OCI-LY7 (cell line): ENCODE measurements around the gene TRAPPC3L.

ENCODE experiments used
- EZH2phosphoT487 ChIP-seq: fragments of 200-600 bp; sonication (generic); IDR thresholded peaks from 2 replicates; pipeline ENCODE4 v1.6.1; 2018; ENCODE audit warnings: low read depth, borderline replicate concordance, mild to moderate bottlenecking, mixed run types, antibody characterized with exemption, low read length, moderate library complexity, mixed read lengths
- TF ChIP-seq, protein P1 (sequence below): fragments of 200-600 bp; sonication (generic); conservative IDR thresholded peaks from 2 replicates; pipeline ENCODE4 v1.5.1; 2014; ENCODE audit warnings: mild to moderate bottlenecking, antibody characterized with exemption, low read length, moderate library complexity, mixed read lengths

DNA sequence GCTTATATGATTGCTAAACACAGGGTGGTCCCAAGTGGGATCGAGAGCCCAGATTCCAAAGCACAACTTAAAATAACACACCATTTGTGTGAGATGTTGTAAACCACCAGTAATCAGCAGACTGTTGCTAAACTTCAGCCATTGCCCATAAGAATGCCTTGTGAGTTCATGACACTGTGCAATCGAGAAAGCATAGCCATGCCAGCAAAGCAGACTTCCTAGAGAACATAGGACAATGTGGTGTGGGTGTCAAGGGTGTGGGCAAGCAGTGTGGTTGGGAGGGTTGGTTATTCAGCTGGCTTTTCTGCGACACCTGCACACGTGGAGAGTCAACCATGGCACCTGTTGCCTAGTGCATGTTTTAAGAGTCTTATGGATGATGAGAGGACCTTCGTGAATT is 100.4 kb downstream of the TRAPPC3L start:
- TF ChIP-seq, protein P1, sequence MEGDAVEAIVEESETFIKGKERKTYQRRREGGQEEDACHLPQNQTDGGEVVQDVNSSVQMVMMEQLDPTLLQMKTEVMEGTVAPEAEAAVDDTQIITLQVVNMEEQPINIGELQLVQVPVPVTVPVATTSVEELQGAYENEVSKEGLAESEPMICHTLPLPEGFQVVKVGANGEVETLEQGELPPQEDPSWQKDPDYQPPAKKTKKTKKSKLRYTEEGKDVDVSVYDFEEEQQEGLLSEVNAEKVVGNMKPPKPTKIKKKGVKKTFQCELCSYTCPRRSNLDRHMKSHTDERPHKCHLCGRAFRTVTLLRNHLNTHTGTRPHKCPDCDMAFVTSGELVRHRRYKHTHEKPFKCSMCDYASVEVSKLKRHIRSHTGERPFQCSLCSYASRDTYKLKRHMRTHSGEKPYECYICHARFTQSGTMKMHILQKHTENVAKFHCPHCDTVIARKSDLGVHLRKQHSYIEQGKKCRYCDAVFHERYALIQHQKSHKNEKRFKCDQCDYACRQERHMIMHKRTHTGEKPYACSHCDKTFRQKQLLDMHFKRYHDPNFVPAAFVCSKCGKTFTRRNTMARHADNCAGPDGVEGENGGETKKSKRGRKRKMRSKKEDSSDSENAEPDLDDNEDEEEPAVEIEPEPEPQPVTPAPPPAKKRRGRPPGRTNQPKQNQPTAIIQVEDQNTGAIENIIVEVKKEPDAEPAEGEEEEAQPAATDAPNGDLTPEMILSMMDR: no peak
- no peak for TF ChIP-seq EZH2phosphoT487
